ENCODE results near the gene VAV2.
A peak's percentile ranks its signal among the peaks of the same experiment; 100 is the strongest.

VAV2 gene

DNA sequence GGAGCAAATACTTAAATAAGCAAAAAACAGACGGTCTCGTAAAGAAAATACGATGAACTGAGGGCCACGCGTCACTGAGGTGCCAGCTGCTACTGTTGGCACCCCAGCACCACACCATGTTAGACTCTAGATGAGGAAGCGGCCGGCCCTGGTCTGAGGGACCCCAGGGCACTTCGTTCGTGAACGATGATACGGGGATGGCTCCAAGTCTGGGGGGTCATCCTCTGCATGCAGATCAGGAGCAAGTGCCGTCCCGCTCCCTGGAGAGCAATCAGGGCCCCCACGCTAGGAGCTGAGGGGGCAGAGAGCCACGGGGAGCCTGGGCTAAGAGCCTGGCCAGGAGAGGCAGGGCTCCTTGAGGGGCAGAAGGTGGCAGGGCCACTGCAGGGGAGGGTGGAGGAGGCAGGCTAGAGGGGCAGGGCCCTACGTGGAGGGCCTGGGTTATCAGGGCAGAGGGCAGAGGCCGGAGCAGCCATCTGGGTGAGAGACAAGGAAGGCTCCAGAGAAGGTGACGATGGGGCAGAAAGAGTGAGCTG is 278.1 kb downstream of the VAV2 start:
- no CpG with 5 or more reads among the region's 18 CpGs for WGBS (ENCODE audit: extremely low coverage, insufficient coverage, insufficient read length)
- Histone ChIP-seq H4K8ac (ENCODE audit: low read depth, low read length) (peak overlapping the region; percentile 44), H2BK120ac (ENCODE audit: insufficient read depth, low read length, poor library complexity) (peak overlapping the region; percentile 67), H3K79me2 (ENCODE audit: control insufficient read depth, insufficient read depth, low read length, poor library complexity) (peaks cover 2% of the 10 kb centered on the region), H2AFZ (ENCODE audit: insufficient read depth, low read length, poor library complexity) (no peak overlapping the region), H3K27me3 (ENCODE audit: insufficient read depth, low read length) (no peaks in the 10 kb centered on the region), H4K12ac (ENCODE audit: low read depth, low read length) (no peak overlapping the region), H2AK5ac (ENCODE audit: low read length) (peak overlapping the region; percentile 85), H3K9ac (ENCODE audit: low read length) (no peak overlapping the region), H3K4ac (ENCODE audit: low read depth, low read length) (peak overlapping the region; percentile 49), H3K79me1 (ENCODE audit: low read length) (peaks cover 26% of the 10 kb centered on the region), H2BK5ac (ENCODE audit: low read depth, low read length, poor library complexity) (peak overlapping the region; percentile 43), H3K4me3 (ENCODE audit: low read depth, low read length) (no peak overlapping the region), H3K27ac (ENCODE audit: low read depth, low read length) (no peak overlapping the region), H3K23ac (ENCODE audit: low read length) (no peak overlapping the region), H3K4me1 (ENCODE audit: control insufficient read depth in 1 of 2, insufficient read depth in 2 of 2, low read length in 2 of 2) (peaks cover 24 to 34% of the 10 kb centered on the region in 2 experiments), H3K36me3 (ENCODE audit: control insufficient read depth in 1 of 2, insufficient read depth in 2 of 2, low read length in 2 of 2) (no peaks in the 10 kb centered on the region), H3K9me3 (ENCODE audit: insufficient read depth, low read depth, low read length) (no peaks in the 10 kb centered on the region), H2BK12ac (ENCODE audit: low read length) (peak overlapping the region; percentile 93), H3K18ac (ENCODE audit: low read length) (peak overlapping the region; percentile 76), H4K91ac (ENCODE audit: low read depth, low read length) (peak overlapping the region; percentile 88), H3K14ac (ENCODE audit: low read length) (peak overlapping the region; percentile 78), H3K4me2 (ENCODE audit: low read length) (no peak overlapping the region)
- DNase-seq: no peak

DNA sequence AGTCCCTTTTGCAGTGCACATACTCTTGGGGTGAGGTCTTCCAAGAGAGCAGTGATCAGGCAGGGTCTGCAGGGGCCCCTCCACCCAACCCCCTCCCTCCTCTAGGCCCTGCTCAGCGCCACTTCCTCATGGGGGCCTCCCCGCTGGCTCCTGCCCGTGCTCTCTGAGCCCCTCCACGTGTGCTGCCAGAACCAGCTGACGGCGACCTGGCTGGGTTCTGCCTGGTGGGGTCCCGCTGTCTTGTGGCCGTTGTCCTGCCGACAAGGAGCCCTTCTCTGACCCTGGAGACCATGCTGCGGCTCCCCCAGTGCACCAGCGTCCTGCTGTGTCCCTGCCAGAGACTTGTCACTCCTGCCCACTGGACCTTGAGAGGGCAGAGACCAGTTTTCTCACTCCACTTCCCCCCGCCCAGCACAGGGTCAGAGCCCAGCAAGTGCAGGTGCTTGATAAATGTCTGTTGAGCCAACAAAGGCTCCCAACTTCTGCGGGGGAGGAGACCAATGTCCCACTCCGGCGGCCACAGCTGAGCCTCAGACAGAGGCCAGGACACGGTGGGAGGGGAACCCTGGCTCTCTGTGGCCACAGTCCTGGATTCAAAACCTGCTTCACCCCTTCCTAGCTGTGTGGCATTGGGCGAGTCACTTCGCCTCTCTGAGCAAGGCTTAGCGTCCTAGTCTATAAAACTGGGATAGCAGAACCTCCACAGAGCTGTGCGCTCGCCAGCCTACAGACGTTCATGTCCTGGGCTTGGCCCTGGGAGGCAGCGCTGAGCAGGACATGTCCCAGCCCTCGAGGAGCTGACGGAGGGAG is 278.8 kb downstream of the VAV2 start:
- no peak overlapping the region for H3K9ac ChIP-seq (ENCODE audit: low read length)

GRCh38 chr9:133712221-133713100 is 279.7 kb downstream of the VAV2 start:
- Histone ChIP-seq H3K4ac (ENCODE audit: low read depth, low read length) (no peak overlapping the region), H3K27me3 (ENCODE audit: insufficient read depth, low read length) (no peaks in the 10 kb centered on the region), H2BK120ac (ENCODE audit: insufficient read depth, low read length, poor library complexity) (peak overlapping the region; percentile 24), H3K4me3 (ENCODE audit: low read depth, low read length) (no peak overlapping the region), H2AFZ (ENCODE audit: insufficient read depth, low read length, poor library complexity) (no peak overlapping the region), H3K4me1 (ENCODE audit: control insufficient read depth in 1 of 2, insufficient read depth in 2 of 2, low read length in 2 of 2) (peaks cover 24 to 34% of the 10 kb centered on the region in 2 experiments), H2AK5ac (ENCODE audit: low read length) (peak overlapping the region; percentile 79), H2BK5ac (ENCODE audit: low read depth, low read length, poor library complexity) (no peak overlapping the region), H3K79me2 (ENCODE audit: control insufficient read depth, insufficient read depth, low read length, poor library complexity) (peaks cover 2% of the 10 kb centered on the region), H2BK12ac (ENCODE audit: low read length) (peak overlapping the region; percentile 23), H4K8ac (ENCODE audit: low read depth, low read length) (no peak overlapping the region), H3K79me1 (ENCODE audit: low read length) (peaks cover 26% of the 10 kb centered on the region), H3K27ac (ENCODE audit: low read depth, low read length) (no peak overlapping the region), H3K23ac (ENCODE audit: low read length) (no peak overlapping the region), H3K9me3 (ENCODE audit: insufficient read depth, low read depth, low read length) (no peaks in the 10 kb centered on the region), H3K14ac (ENCODE audit: low read length) (peak overlapping the region; percentile 37), H4K91ac (ENCODE audit: low read depth, low read length) (peak overlapping the region; percentile 78), H3K4me2 (ENCODE audit: low read length) (no peak overlapping the region), H3K18ac (ENCODE audit: low read length) (peak overlapping the region; percentile 30), H4K12ac (ENCODE audit: low read depth, low read length) (no peak overlapping the region), H3K36me3 (ENCODE audit: control insufficient read depth in 1 of 2, insufficient read depth in 2 of 2, low read length in 2 of 2) (no peaks in the 10 kb centered on the region), H3K9ac (ENCODE audit: low read length) (no peak overlapping the region)
- WGBS (ENCODE audit: extremely low coverage, insufficient coverage, insufficient read length): no CpG with 5 or more reads among the region's 22 CpGs
- DNase-seq: no peak

More for the DNA sequence above, 278.8 kb downstream of the VAV2 start:
- Histone ChIP-seq H3K18ac (ENCODE audit: low read length) (peak overlapping the region; percentile 11), H3K4ac (ENCODE audit: low read depth, low read length) (no peak overlapping the region), H4K12ac (ENCODE audit: low read depth, low read length) (no peak overlapping the region), H2BK120ac (ENCODE audit: insufficient read depth, low read length, poor library complexity) (peak overlapping the region; percentile 11), H3K79me1 (ENCODE audit: low read length) (peaks cover 26% of the 10 kb centered on the region), H2AK5ac (ENCODE audit: low read length) (peak overlapping the region; percentile 50), H3K9me3 (ENCODE audit: insufficient read depth, low read depth, low read length) (no peaks in the 10 kb centered on the region), H3K23ac (ENCODE audit: low read length) (no peak overlapping the region), H2AFZ (ENCODE audit: insufficient read depth, low read length, poor library complexity) (no peak overlapping the region), H3K36me3 (ENCODE audit: control insufficient read depth in 1 of 2, insufficient read depth in 2 of 2, low read length in 2 of 2) (no peaks in the 10 kb centered on the region), H3K4me2 (ENCODE audit: low read length) (no peak overlapping the region), H2BK12ac (ENCODE audit: low read length) (peak overlapping the region; percentile 93), H3K79me2 (ENCODE audit: control insufficient read depth, insufficient read depth, low read length, poor library complexity) (peaks cover 2% of the 10 kb centered on the region), H4K91ac (ENCODE audit: low read depth, low read length) (peak overlapping the region; percentile 78), H3K27me3 (ENCODE audit: insufficient read depth, low read length) (no peaks in the 10 kb centered on the region), H3K4me1 (ENCODE audit: control insufficient read depth in 1 of 2, insufficient read depth in 2 of 2, low read length in 2 of 2) (peaks cover 24 to 34% of the 10 kb centered on the region in 2 experiments), H4K8ac (ENCODE audit: low read depth, low read length) (no peak overlapping the region), H3K27ac (ENCODE audit: low read depth, low read length) (no peak overlapping the region), H2BK5ac (ENCODE audit: low read depth, low read length, poor library complexity) (no peak overlapping the region), H3K4me3 (ENCODE audit: low read depth, low read length) (no peak overlapping the region), H3K14ac (ENCODE audit: low read length) (peak overlapping the region; percentile 57)
- WGBS (ENCODE audit: extremely low coverage, insufficient coverage, insufficient read length): no CpG with 5 or more reads among the region's 25 CpGs
- DNase-seq: no peak
